ENCODE data around the gene RASD2.

DNA sequence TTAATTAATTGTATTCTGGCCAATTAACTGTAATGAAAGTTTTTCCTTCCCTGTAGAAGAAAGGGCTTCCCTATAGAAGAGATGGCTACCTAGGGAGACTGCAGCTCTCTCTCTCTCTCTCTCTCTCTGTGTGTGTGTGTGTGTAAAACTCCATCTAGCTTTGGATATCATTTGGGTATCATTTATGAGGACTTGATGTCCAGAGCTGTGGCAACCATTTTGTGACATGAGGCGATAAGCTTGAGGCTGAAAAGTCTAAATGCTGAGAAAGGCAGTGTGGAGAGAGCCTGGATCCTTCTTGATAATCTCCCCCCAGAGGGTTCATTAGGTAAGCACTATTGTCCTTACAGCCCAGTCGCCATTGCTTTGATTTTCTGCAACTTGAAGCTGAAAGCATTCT is 30.7 kb upstream of the RASD2 start:
- TF ChIP-seq, protein P1, sequence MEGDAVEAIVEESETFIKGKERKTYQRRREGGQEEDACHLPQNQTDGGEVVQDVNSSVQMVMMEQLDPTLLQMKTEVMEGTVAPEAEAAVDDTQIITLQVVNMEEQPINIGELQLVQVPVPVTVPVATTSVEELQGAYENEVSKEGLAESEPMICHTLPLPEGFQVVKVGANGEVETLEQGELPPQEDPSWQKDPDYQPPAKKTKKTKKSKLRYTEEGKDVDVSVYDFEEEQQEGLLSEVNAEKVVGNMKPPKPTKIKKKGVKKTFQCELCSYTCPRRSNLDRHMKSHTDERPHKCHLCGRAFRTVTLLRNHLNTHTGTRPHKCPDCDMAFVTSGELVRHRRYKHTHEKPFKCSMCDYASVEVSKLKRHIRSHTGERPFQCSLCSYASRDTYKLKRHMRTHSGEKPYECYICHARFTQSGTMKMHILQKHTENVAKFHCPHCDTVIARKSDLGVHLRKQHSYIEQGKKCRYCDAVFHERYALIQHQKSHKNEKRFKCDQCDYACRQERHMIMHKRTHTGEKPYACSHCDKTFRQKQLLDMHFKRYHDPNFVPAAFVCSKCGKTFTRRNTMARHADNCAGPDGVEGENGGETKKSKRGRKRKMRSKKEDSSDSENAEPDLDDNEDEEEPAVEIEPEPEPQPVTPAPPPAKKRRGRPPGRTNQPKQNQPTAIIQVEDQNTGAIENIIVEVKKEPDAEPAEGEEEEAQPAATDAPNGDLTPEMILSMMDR (conservative IDR thresholded peaks at IDR 0.05; ENCODE audit: low read depth in 2 of 2), result no peak
- no peak for TF ChIP-seq CREB1 (CRISPR knock-in tag; IDR thresholded peaks at IDR 0.05; ENCODE audit: low read depth)
- no peak for TF ChIP-seq EZH2phosphoT487 (IDR thresholded peaks at IDR 0.05; ENCODE audit: unreplicated experiment)
- TF ChIP-seq POLR2AphosphoS5 (IDR thresholded peaks at IDR 0.05; ENCODE audit: low read depth), result no peak
- TF ChIP-seq EZH2 (IDR thresholded peaks at IDR 0.05; ENCODE audit: low read depth, unreplicated experiment), result no peak
- TF ChIP-seq, protein P2, sequence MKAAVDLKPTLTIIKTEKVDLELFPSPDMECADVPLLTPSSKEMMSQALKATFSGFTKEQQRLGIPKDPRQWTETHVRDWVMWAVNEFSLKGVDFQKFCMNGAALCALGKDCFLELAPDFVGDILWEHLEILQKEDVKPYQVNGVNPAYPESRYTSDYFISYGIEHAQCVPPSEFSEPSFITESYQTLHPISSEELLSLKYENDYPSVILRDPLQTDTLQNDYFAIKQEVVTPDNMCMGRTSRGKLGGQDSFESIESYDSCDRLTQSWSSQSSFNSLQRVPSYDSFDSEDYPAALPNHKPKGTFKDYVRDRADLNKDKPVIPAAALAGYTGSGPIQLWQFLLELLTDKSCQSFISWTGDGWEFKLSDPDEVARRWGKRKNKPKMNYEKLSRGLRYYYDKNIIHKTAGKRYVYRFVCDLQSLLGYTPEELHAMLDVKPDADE (IDR thresholded peaks at IDR 0.05), result no peak

Measured in GM23338 (cell line).